T-cell (primary cell): ENCODE results near the gene PSMD12. TPM values are rescaled to one million over a fixed set of nuclear protein-coding genes. Genes with fewer than 3 reads are reported as not detected.

ENCODE experiments used
- ATAC-seq, 4 experiments: fragments of 200-7000 bp in 3 of 4; fragments of 150-1000 bp in 1 of 4; cut with Tn5 transposase; replicated peaks in 1 of 4; 1 replicate in 3 of 4; 2 replicates in 1 of 4; pipeline ENCODE4 v1.10.0; 2021; ENCODE audit warnings: moderate library complexity in 3 of 4, mild to moderate bottlenecking in 2 of 4, moderate number of reproducible peaks in 1 of 4
- CTCF ChIA-PET, 2 donors: fragments of 300-600 bp; sonication (Branson Sonifier 250); formaldehyde crosslinking; loops; one replicate each; lab custom pipeline; 2022; ENCODE audit warnings: antibody characterized with exemption in 2 of 2; lab: Charles Lee
- POLR2A ChIA-PET, 2 donors: fragments of 300-600 bp; sonication (Branson Sonifier 250); formaldehyde crosslinking; loops; one replicate each; lab custom pipeline; 2022; ENCODE audit warnings: antibody characterized with exemption in 2 of 2; lab: Charles Lee
- DNase-seq, 35 experiments: peaks; one replicate each; pipeline versions ENCODE4 v3.0.0 to v3.0.0-alpha.2; 2013 to 2023
- H3K27ac ChIP-seq: one replicate; pipeline ENCODE4 v1.5.1; 2013; ENCODE audit warnings: low read length
- H3K27me3 ChIP-seq, 2 experiments: replicated peaks in 1 of 2; 1 replicate in 1 of 2; 2 replicates in 1 of 2; pipeline versions ENCODE4 v1.6.1 to v1.7.0; 2013; ENCODE audit warnings: low read length in 1 of 2, mixed read lengths in 1 of 2; ENCODE audit not compliant: control insufficient read depth in 2 of 2, insufficient read depth in 2 of 2; ENCODE audit errors: extremely low read depth in 1 of 2
- H3K36me3 ChIP-seq, 2 donors: 1 replicate in 1 of 2; 2 replicates in 1 of 2; pipeline versions ENCODE4 v1.6.1 to v1.7.0; 2013; ENCODE audit warnings: low read length in 1 of 2; ENCODE audit not compliant: control insufficient read depth in 2 of 2, insufficient read depth in 1 of 2; ENCODE audit errors: extremely low read depth in 1 of 2
- H3K4me1 ChIP-seq, 2 experiments: 1 replicate in 1 of 2; 2 replicates in 1 of 2; pipeline versions ENCODE4 v1.6.1 to v1.7.0; 2013; ENCODE audit warnings: low read length in 2 of 2, mixed read lengths in 1 of 2; ENCODE audit not compliant: insufficient read depth in 2 of 2, control insufficient read depth in 1 of 2; ENCODE audit errors: extremely low read depth in 1 of 2
- H3K4me3 ChIP-seq, 2 donors: 1 replicate in 1 of 2; 2 replicates in 1 of 2; pipeline versions ENCODE4 v1.5.1 to v1.7.0; 2013; ENCODE audit warnings: mild to moderate bottlenecking in 2 of 2, low read length in 1 of 2, moderate library complexity in 1 of 2; ENCODE audit not compliant: control insufficient read depth in 1 of 2; ENCODE audit errors: extremely low read depth in 1 of 2
- H3K9me3 ChIP-seq: 2 replicates; pipeline ENCODE4 v1.7.0; 2013
- H3K27ac Mint-ChIP-seq, 2 donors: one replicate each; pipeline ENCODE4 v1.8.0; 2020 to 2021; ENCODE audit warnings: mild to moderate bottlenecking in 2 of 2, mixed read lengths in 2 of 2
- H3K27me3 Mint-ChIP-seq, 2 donors: one replicate each; pipeline ENCODE4 v1.8.0; 2021 to 2022; ENCODE audit warnings: mixed read lengths in 2 of 2
- H3K36me3 Mint-ChIP-seq: one replicate; pipeline ENCODE4 v1.8.0; 2021; ENCODE audit warnings: mixed read lengths
- H3K4me1 Mint-ChIP-seq, 3 donors: one replicate each; pipeline ENCODE4 v1.8.0; 2020 to 2022; ENCODE audit warnings: mixed read lengths in 3 of 3, mild to moderate bottlenecking in 1 of 3
- H3K4me3 Mint-ChIP-seq, 3 donors: one replicate each; pipeline ENCODE4 v1.8.0; 2020 to 2022; ENCODE audit warnings: mild to moderate bottlenecking in 3 of 3, mixed read lengths in 3 of 3, moderate library complexity in 3 of 3
- H3K9me3 Mint-ChIP-seq, 3 donors: one replicate each; pipeline ENCODE4 v1.8.0; 2020 to 2022; ENCODE audit warnings: mixed read lengths in 3 of 3
- WGBS: methylation state at CpG from one replicate; pipeline ENCODE4 v1.1.5; 2013; ENCODE audit warnings: missing lambda C conversion rate; ENCODE audit not compliant: insufficient coverage; 5-methylcytosine and 5-hydroxymethylcytosine counted together
- total RNA-seq, 35 experiments: library from RNA in 6 of 35; stranded (reverse) in 6 of 35; fragments of 120-200 nt in 1 of 35; gene quantifications; one replicate each; pipeline versions ENCODE4 v1.2.1 to v1.2.4 and lab custom pipeline; 2013 to 2026

Gene PSMD12
- total RNA-seq, 5 donors from 2014 or later (not counting 1 experiment from before 2014, with no cell fraction given) = 28.1 to 49.9 (median 37.7) TPM

DNA sequence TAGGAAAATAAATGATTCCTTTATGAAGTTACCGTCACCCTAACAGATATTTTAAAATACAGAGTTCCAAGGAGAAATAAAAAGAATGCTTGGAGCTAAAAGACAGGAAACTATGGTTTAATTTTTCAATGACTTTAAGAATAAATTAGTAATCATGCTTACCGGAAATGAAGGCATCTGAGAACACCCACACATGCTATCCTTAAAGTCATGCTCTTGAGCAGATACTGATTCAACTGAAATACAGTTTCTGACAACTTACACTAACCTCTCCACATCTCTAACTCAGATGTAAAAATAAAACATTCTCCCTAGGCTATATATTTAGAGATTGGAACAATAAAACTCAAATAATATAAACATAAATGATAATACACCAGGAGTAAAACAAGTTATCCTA, 7.8 kb downstream of the PSMD12 start:
- 100% methylated on average over 1 of the region's 2 CpGs for WGBS
- no peak overlapping the region for H3K4me3 ChIP-seq
- H3K4me1 Mint-ChIP-seq = peaks cover 54 to 58% (median 55%) of the 10 kb centered on the region in 3 donors
- peaks cover 18 to 28% of the 10 kb centered on the region in 2 experiments for H3K4me1 ChIP-seq
- H3K9me3 Mint-ChIP-seq = no peaks in the 10 kb centered on the region
- ATAC-seq (peak in 2 of 4 experiments; percentile 18 to 35), DNase-seq (peak in 1 of 35 experiments; percentile 26)
- H3K4me3 Mint-ChIP-seq = peak overlapping the region; percentile 28 to 34 (median 31)
- H3K27me3 Mint-ChIP-seq = no peaks in the 10 kb centered on the region
- CTCF ChIA-PET = interaction anchor here (0.6 to 3.1 kb wide), 8 partner anchors 10 to 956 kb away, joined by 3 to 27 read pairs (median 6); partner anchors contain the start of gene PITPNC1 (in 1 of the 2)
- H3K27me3 ChIP-seq = no peaks in the 10 kb centered on the region
- H3K27ac Mint-ChIP-seq = peak overlapping the region; percentile 39 to 77
- H3K27ac ChIP-seq = no peak overlapping the region
- peaks cover 31% of the 10 kb centered on the region for H3K36me3 Mint-ChIP-seq
- no peaks in the 10 kb centered on the region for H3K9me3 ChIP-seq
- H3K36me3 ChIP-seq = peaks cover 0 to 42% of the 10 kb centered on the region in 2 donors
- POLR2A ChIA-PET = no interaction called here

GRCh38 chr17:67353929-67354574, 12.3 kb downstream of the PSMD12 start:
- no peaks in the 10 kb centered on the region for H3K27me3 ChIP-seq
- Mint-ChIP-seq H3K4me3 (no peak overlapping the region), H3K9me3 (no peaks in the 10 kb centered on the region), H3K36me3 (peaks cover 34% of the 10 kb centered on the region), H3K27ac (no peak overlapping the region), H3K4me1 (peaks cover 16 to 19% (median 19%) of the 10 kb centered on the region in 3 donors), H3K27me3 (no peaks in the 10 kb centered on the region)
- no peak overlapping the region for H3K27ac ChIP-seq
- WGBS = 98% methylated on average over 5 of the region's 8 CpGs
- ChIA-PET POLR2A (interaction anchor here in 1 of 2 donors (0.6 kb wide), 1 partner anchor 164 kb away, joined by 3 read pairs; no protein-coding TSS in a partner anchor), CTCF (interaction anchor here (0.6 to 0.7 kb wide), 2 partner anchors 12 to 655 kb away, joined by 5 read pairs; no protein-coding TSS in a partner anchor)
- H3K9me3 ChIP-seq = no peaks in the 10 kb centered on the region
- peaks cover 4 to 10% of the 10 kb centered on the region in 2 experiments for H3K4me1 ChIP-seq
- ATAC-seq (no peak), DNase-seq (no peak)
- H3K36me3 ChIP-seq = peaks cover 0 to 67% of the 10 kb centered on the region in 2 donors
- H3K4me3 ChIP-seq = no peak overlapping the region

DNA sequence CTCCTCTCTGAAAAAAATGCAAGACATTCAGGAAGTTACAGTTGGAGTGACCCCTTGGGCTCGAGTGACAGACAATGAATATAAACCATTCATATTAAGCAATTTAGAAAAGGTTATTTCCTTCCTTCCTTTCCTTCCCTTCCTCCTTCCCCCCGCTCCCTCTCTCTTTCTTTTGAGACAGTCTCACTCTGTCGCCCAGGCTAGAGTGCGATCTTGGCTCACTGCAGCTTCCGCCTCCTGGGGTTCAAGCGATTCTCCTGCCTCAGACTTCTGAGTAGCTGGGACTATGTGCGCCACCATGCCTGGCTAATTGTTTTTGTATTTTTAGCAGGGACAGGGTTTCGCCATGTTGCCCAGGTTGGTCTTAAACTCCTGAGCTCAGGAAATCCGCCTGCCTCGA, 13.2 kb downstream of the PSMD12 start:
- Histone ChIP-seq H3K4me3 (no peak overlapping the region), H3K27me3 (no peaks in the 10 kb centered on the region), H3K27ac (no peak overlapping the region), H3K4me1 (peaks cover 0 to 4% of the 10 kb centered on the region in 2 experiments), H3K36me3 (peaks cover 0 to 75% of the 10 kb centered on the region in 2 donors), H3K9me3 (no peaks in the 10 kb centered on the region)
- ATAC-seq (no peak), DNase-seq (no peak)
- H3K36me3 Mint-ChIP-seq = peaks cover 35% of the 10 kb centered on the region
- H3K4me1 Mint-ChIP-seq = peaks cover 10 to 11% (median 10%) of the 10 kb centered on the region in 3 donors
- no peak overlapping the region for H3K4me3 Mint-ChIP-seq
- no peak overlapping the region for H3K27ac Mint-ChIP-seq
- 100% methylated on average over 4 of the region's 10 CpGs for WGBS
- ChIA-PET CTCF (interaction anchor here (0.5 to 0.7 kb wide), 4 partner anchors 10 to 654 kb away, joined by 3 to 5 read pairs (median 4); no protein-coding TSS in a partner anchor), POLR2A (interaction anchor here in 1 of 2 donors (0.7 kb wide), 1 partner anchor 818 kb away, joined by 3 read pairs; no protein-coding TSS in a partner anchor)
- no peaks in the 10 kb centered on the region for H3K27me3 Mint-ChIP-seq
- H3K9me3 Mint-ChIP-seq = no peaks in the 10 kb centered on the region

DNA sequence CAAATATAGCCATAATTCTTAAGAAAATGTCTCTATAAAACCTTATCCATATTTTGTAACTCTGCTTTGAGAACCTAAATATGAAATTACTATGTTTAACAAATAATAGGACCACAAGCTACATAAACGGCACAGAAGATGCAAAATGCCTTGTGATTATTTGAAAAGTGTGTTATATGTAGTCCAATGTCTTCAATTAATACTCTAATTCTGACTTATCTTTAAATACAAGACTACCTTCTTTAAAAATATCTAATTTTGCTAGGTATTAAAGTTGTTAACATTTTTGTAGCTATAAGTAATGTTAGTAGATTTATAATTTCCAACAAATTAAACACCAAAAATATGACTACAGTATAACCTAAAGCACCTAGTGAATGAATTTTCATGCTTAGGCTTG, 17.0 kb downstream of the PSMD12 start:
- no peaks in the 10 kb centered on the region for H3K9me3 Mint-ChIP-seq
- Histone ChIP-seq H3K9me3 (no peaks in the 10 kb centered on the region), H3K4me3 (no peak overlapping the region), H3K36me3 (peaks cover 4 to 87% of the 10 kb centered on the region in 2 donors), H3K27me3 (no peaks in the 10 kb centered on the region), H3K27ac (no peak overlapping the region), H3K4me1 (no peaks in the 10 kb centered on the region)
- no peak overlapping the region for H3K4me3 Mint-ChIP-seq
- no peak for ATAC-seq
- no CpG with 5 or more reads among the region's 1 CpG for WGBS
- DNase-seq = no peak
- H3K36me3 Mint-ChIP-seq = peaks cover 52% of the 10 kb centered on the region
- CTCF ChIA-PET = interaction anchor here in 1 of 2 donors (0.6 to 0.7 kb wide), 2 partner anchors 10 to 94 kb away, joined by 3 read pairs; no protein-coding TSS in a partner anchor
- H3K27me3 Mint-ChIP-seq = no peaks in the 10 kb centered on the region
- peaks cover 0 to 4% (median 0%) of the 10 kb centered on the region in 3 donors for H3K4me1 Mint-ChIP-seq
- no peak overlapping the region for H3K27ac Mint-ChIP-seq
- POLR2A ChIA-PET = no interaction called here

- no peak overlapping the region for H3K4me3 Mint-ChIP-seq
- no peak overlapping the region for H3K27ac ChIP-seq
- peaks cover 56% of the 10 kb centered on the region for H3K36me3 Mint-ChIP-seq
- H3K27ac Mint-ChIP-seq = no peak overlapping the region
- WGBS = no CpG with 5 or more reads among the region's 3 CpGs
- DNase-seq = no peak
- H3K36me3 ChIP-seq = peaks cover 4 to 88% of the 10 kb centered on the region in 2 donors
- H3K27me3 ChIP-seq = no peaks in the 10 kb centered on the region
- H3K9me3 ChIP-seq = no peaks in the 10 kb centered on the region
- ATAC-seq = no peak
- H3K27me3 Mint-ChIP-seq = no peaks in the 10 kb centered on the region
- H3K4me1 Mint-ChIP-seq = no peaks in the 10 kb centered on the region
- H3K4me3 ChIP-seq = no peak overlapping the region
- ChIA-PET CTCF (no interaction called here), POLR2A (no interaction called here)
- H3K4me1 ChIP-seq = no peaks in the 10 kb centered on the region
- H3K9me3 Mint-ChIP-seq = no peaks in the 10 kb centered on the region
Observed at GRCh38 chr17:67347826-67348225, 18.6 kb downstream of the PSMD12 start.

DNA sequence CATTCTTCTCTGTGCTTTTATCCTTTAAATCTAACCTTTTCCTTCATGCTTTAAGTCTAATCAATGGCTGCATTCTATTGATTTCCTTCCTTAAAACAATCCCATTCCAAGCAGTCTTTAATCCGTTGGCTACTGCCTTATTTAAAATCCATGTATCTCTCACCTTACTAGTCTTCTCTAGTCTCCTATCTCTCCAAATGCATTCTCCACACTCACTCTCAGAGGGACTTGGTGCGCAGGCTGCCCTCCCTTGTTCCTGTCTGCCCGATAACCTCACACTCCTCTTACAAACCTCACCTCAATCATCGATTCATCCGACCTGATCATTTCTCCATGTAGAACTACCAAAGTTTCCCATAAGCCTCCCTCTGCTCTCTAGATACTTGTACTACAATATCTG, 23.1 kb downstream of the PSMD12 start:
- H3K27ac Mint-ChIP-seq = no peak overlapping the region
- WGBS = 98% methylated on average over 5 of the region's 5 CpGs

More for the DNA sequence above, 23.1 kb downstream of the PSMD12 start:
- no peak for ATAC-seq
- H3K36me3 ChIP-seq = peaks cover 10 to 79% of the 10 kb centered on the region in 2 donors
- H3K9me3 ChIP-seq = no peaks in the 10 kb centered on the region
- no peaks in the 10 kb centered on the region for H3K27me3 Mint-ChIP-seq
- H3K4me1 ChIP-seq = no peaks in the 10 kb centered on the region
- no peak overlapping the region for H3K4me3 Mint-ChIP-seq
- no peaks in the 10 kb centered on the region for H3K27me3 ChIP-seq
- H3K4me3 ChIP-seq = no peak overlapping the region
- no peak overlapping the region for H3K27ac ChIP-seq
- H3K4me1 Mint-ChIP-seq = no peaks in the 10 kb centered on the region
- no peaks in the 10 kb centered on the region for H3K9me3 Mint-ChIP-seq
- POLR2A ChIA-PET = interaction anchor here in 1 of 2 donors (0.7 kb wide), 1 partner anchor 148 kb away, joined by 5 read pairs; no protein-coding TSS in a partner anchor
- H3K36me3 Mint-ChIP-seq = peaks cover 65% of the 10 kb centered on the region
- no peak for DNase-seq
- CTCF ChIA-PET = interaction anchor here in 1 of 2 donors (0.6 kb wide), 1 partner anchor 10 kb away, joined by 3 read pairs; no protein-coding TSS in a partner anchor
